GM21786 (cell line): ENCODE measurements around the gene CALML6.

Experiments used
- ATAC-seq: cut with Tn5 transposase; IDR thresholded peaks from one replicate; pipeline ENCODE4 v1.9.1; 2021; ENCODE audit not compliant: unreplicated experiment

Gene CALML6

GRCh38 chr1:1964811-1965210 is 49.8 kb downstream of the CALML6 start:
- no peak for ATAC-seq

- ATAC-seq: no peak
These were observed 50.5 kb downstream of the CALML6 start for GRCh38 chr1:1965546-1965945.

GRCh38 chr1:1966071-1966740 is 51.1 kb downstream of the CALML6 start:
- no peak for ATAC-seq
